ENCODE results near the gene DENR.

Gene DENR

DNA sequence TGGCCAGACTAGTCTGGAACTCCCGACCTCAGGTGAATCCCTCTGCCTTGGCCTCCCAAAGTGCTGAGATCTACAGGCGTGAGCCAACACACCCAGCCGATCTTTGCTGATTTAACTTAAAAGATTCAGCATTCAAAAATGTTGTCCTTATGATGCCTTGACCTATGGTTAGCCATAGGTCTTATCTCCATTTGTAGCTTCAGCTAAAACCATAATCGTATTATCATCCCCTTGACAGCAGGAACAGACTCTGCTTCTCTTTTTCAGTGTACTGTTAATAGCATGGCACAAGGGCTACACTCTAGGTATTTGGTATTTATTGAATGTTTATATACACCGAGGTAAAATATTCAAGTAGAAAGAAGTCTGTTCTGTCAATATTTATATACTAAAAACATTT, 37.0 kb downstream of the DENR start:
- H4K20me1 ChIP-seq (ENCODE audit: insufficient read depth) = no peaks in the 10 kb centered on the region
- no peak overlapping the region for H3K27ac ChIP-seq

DNA sequence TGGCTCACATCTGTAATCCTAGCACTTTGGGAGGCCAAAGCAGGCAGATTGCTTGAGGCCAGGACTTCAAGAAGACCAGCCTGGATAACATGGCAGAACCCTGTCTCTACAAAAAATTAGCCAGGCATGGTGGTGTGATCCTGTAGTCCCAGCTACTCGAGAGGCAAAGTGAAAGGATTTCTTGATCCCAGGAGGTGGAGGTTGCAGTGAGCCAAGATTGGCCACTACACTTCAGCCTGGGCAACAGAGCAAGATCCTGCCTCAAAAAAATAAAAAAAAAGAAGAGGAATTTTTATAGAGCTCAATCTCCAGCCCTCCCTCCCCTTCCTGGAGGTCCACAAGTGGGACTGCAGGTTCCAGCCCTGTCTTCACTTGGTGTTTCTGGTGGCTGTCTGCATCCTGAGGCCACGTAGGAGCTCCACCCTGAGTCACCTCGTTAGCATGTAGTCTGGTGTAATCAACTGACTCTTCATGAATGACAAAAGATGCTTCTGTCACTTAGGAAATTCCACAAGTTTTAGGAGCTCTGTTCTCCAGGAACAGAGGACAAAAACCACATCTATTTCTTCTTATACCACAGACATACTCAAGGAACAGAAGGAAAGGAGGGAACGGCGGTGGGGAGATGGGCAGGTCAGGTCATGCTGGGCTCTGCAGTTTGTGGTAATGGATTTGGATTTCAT, 37.9 kb downstream of the DENR start:
- TF ChIP-seq, protein P1, sequence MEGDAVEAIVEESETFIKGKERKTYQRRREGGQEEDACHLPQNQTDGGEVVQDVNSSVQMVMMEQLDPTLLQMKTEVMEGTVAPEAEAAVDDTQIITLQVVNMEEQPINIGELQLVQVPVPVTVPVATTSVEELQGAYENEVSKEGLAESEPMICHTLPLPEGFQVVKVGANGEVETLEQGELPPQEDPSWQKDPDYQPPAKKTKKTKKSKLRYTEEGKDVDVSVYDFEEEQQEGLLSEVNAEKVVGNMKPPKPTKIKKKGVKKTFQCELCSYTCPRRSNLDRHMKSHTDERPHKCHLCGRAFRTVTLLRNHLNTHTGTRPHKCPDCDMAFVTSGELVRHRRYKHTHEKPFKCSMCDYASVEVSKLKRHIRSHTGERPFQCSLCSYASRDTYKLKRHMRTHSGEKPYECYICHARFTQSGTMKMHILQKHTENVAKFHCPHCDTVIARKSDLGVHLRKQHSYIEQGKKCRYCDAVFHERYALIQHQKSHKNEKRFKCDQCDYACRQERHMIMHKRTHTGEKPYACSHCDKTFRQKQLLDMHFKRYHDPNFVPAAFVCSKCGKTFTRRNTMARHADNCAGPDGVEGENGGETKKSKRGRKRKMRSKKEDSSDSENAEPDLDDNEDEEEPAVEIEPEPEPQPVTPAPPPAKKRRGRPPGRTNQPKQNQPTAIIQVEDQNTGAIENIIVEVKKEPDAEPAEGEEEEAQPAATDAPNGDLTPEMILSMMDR (conservative IDR thresholded peaks at IDR 0.05; ENCODE audit: low read depth, low read length) = no peak
- H4K20me1 ChIP-seq (ENCODE audit: insufficient read depth) = no peaks in the 10 kb centered on the region

More for the DNA sequence above, 37.0 kb downstream of the DENR start:
- Histone ChIP-seq H3K4me3 (IDR thresholded peaks at IDR 0.05; ENCODE audit: insufficient read depth, low read depth, low read length) (no peak overlapping the region), H3K9ac (no peak overlapping the region), H3K36me3 (ENCODE audit: insufficient read depth) (no peaks in the 10 kb centered on the region), H3K4me2 (no peak overlapping the region), H2AFZ (ENCODE audit: low read depth) (no peak overlapping the region), H3K27me3 (ENCODE audit: insufficient read depth, low read depth) (no peaks in the 10 kb centered on the region), H3K4me1 (ENCODE audit: low read depth, poor library complexity, severe bottlenecking) (peaks cover 3% of the 10 kb centered on the region), H3K79me2 (ENCODE audit: insufficient read depth, low read depth) (no peaks in the 10 kb centered on the region)
- TF ChIP-seq, protein P1 (conservative IDR thresholded peaks at IDR 0.05; ENCODE audit: low read depth, low read length) = no peak

DNA sequence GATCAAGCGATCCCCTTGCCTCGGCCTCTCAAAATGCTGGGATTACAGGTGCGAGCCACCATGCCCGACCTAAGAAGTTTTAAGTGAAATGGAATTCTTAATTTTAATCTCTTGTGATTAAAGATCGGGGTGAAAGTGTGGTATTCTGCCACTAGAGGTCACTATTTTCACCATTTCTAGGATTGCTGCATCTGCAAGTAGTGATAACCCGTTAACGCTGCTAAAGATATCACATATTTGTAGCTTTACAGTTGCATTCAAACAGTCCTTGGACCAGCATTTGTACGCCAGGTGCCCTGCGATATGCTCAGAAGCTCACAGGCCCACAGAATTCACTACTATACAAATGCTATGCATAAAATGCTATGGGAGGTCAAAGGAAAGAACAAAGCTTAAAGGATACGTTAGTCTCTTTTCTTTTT, 41.1 kb downstream of the DENR start:
- TF ChIP-seq, protein P1 (conservative IDR thresholded peaks at IDR 0.05; ENCODE audit: low read depth, low read length) = peak; percentile 77
- Histone ChIP-seq H3K4me2 (no peak overlapping the region), H2AFZ (ENCODE audit: low read depth) (no peak overlapping the region), H3K4me3 (IDR thresholded peaks at IDR 0.05; ENCODE audit: insufficient read depth, low read depth, low read length) (no peak overlapping the region), H3K27ac (no peak overlapping the region), H3K27me3 (ENCODE audit: insufficient read depth, low read depth) (no peaks in the 10 kb centered on the region), H3K79me2 (ENCODE audit: insufficient read depth, low read depth) (no peaks in the 10 kb centered on the region), H3K4me1 (ENCODE audit: low read depth, poor library complexity, severe bottlenecking) (peaks cover 3% of the 10 kb centered on the region), H3K36me3 (ENCODE audit: insufficient read depth) (no peaks in the 10 kb centered on the region), H3K9ac (no peak overlapping the region), H4K20me1 (ENCODE audit: insufficient read depth) (no peaks in the 10 kb centered on the region)

More for the DNA sequence above, 37.9 kb downstream of the DENR start:
- Histone ChIP-seq H3K4me1 (ENCODE audit: low read depth, poor library complexity, severe bottlenecking) (peaks cover 3% of the 10 kb centered on the region), H3K27ac (no peak overlapping the region), H3K36me3 (ENCODE audit: insufficient read depth) (no peaks in the 10 kb centered on the region), H2AFZ (ENCODE audit: low read depth) (no peak overlapping the region), H3K79me2 (ENCODE audit: insufficient read depth, low read depth) (no peaks in the 10 kb centered on the region), H3K27me3 (ENCODE audit: insufficient read depth, low read depth) (no peaks in the 10 kb centered on the region), H3K4me2 (no peak overlapping the region), H3K9ac (no peak overlapping the region), H3K4me3 (IDR thresholded peaks at IDR 0.05; ENCODE audit: insufficient read depth, low read depth, low read length) (no peak overlapping the region)

DNA sequence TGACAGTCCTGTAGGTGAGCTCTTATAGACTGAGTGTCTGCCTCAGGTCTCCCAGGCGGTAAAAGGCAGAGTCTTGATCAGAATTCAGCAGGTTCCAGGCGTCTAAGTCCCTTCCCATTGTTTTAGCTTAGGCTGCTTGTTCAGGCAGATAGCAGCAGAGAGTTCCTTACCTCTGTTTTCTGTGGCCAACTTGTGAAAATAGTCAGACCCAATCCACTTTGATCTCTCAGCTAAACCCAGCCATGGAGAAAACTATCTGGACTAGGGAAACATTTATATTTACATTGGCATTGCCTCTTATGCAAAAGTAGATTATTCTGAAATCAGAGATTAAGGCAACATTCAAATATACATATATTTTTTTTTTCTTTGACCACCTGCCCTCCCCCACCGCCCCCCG, 43.2 kb downstream of the DENR start:
- Histone ChIP-seq H3K4me3 (IDR thresholded peaks at IDR 0.05; ENCODE audit: insufficient read depth, low read depth, low read length) (no peak overlapping the region), H3K79me2 (ENCODE audit: insufficient read depth, low read depth) (no peaks in the 10 kb centered on the region), H3K27ac (no peak overlapping the region), H3K9ac (no peak overlapping the region), H3K36me3 (ENCODE audit: insufficient read depth) (no peaks in the 10 kb centered on the region), H3K27me3 (ENCODE audit: insufficient read depth, low read depth) (no peaks in the 10 kb centered on the region), H3K4me2 (no peak overlapping the region), H2AFZ (ENCODE audit: low read depth) (no peak overlapping the region), H4K20me1 (ENCODE audit: insufficient read depth) (no peaks in the 10 kb centered on the region), H3K4me1 (ENCODE audit: low read depth, poor library complexity, severe bottlenecking) (peaks cover 3% of the 10 kb centered on the region)
- TF ChIP-seq, protein P1 (conservative IDR thresholded peaks at IDR 0.05; ENCODE audit: low read depth, low read length) = no peak
